GM11168 (cell line): ENCODE results near the gene BCL2L1.
"Not testable (repeated sequence)": the region's sequence is repeated elsewhere in the genome, so short reads cannot be mapped to it uniquely, and the experiment has no call there.

ENCODE experiments used
- in situ Hi-C: fragments of 300-500 bp; cut with MboI; formaldehyde crosslinking; loops from one replicate; pipeline ENCODE4 v1.12.0; 2022; ENCODE audit warnings: low sequenced_read_pairs; ENCODE audit not compliant: unreplicated experiment

Gene BCL2L1

GRCh38 chr20:31722257-31723068 is at the start of gene BCL2L1:
Gene BCL2L1, minus strand, starts transcription at chr20:31722868. Its CDS starts 650 bp downstream, at chr20:31722218.
- in situ Hi-C loops: no loop called here

GRCh38 chr20:31770243-31770642 is 47.6 kb upstream of the BCL2L1 start:
- in situ Hi-C loops: no loop called here

GRCh38 chr20:31769681-31770080 is 47.0 kb upstream of the BCL2L1 start:
- in situ Hi-C loops: no loop called here

- in situ Hi-C loops: no loop called here
These were observed 45.1 kb upstream of the BCL2L1 start for GRCh38 chr20:31767805-31768204.

GRCh38 chr20:31764641-31765305 is 42.1 kb upstream of the BCL2L1 start:
- in situ Hi-C loops: no loop called here

- in situ Hi-C loops: no loop called here
These were observed 38.0 kb upstream of the BCL2L1 start for GRCh38 chr20:31760519-31761240.

- in situ Hi-C loops: no loop called here
These were observed 37.3 kb upstream of the BCL2L1 start for GRCh38 chr20:31759836-31760518.

- in situ Hi-C loops: no loop called here
These were observed 36.3 kb upstream of the BCL2L1 start for GRCh38 chr20:31758991-31759390.

GRCh38 chr20:31758521-31758920 is 35.9 kb upstream of the BCL2L1 start:
- in situ Hi-C loops: no loop called here

- in situ Hi-C loops: no loop called here
These were observed 34.6 kb upstream of the BCL2L1 start for GRCh38 chr20:31757254-31757653.

- in situ Hi-C loops: no loop called here
These were observed 28.5 kb upstream of the BCL2L1 start for GRCh38 chr20:31751126-31751525.

GRCh38 chr20:31749223-31749622 is 26.6 kb upstream of the BCL2L1 start:
- in situ Hi-C loops: no loop called here

- in situ Hi-C loops: no loop called here
These were observed 25.0 kb upstream of the BCL2L1 start for GRCh38 chr20:31747640-31748039.

GRCh38 chr20:31747028-31747427 is 24.4 kb upstream of the BCL2L1 start:
- in situ Hi-C loops: not testable (repeated sequence)

GRCh38 chr20:31746068-31746878 is 23.6 kb upstream of the BCL2L1 start:
- in situ Hi-C loops: no loop called here

- in situ Hi-C loops: no loop called here
These were observed 18.1 kb upstream of the BCL2L1 start for GRCh38 chr20:31740656-31741323.

GRCh38 chr20:31740208-31740607 is 17.5 kb upstream of the BCL2L1 start:
- in situ Hi-C loops: no loop called here

- in situ Hi-C loops: no loop called here
These were observed 16.9 kb upstream of the BCL2L1 start for GRCh38 chr20:31739550-31739977.
